ENCODE data around the gene CFD.
"Not testable (repeated sequence)": the region's sequence is repeated elsewhere in the genome, so short reads cannot be mapped to it uniquely, and the experiment has no call there.

Gene CFD

DNA sequence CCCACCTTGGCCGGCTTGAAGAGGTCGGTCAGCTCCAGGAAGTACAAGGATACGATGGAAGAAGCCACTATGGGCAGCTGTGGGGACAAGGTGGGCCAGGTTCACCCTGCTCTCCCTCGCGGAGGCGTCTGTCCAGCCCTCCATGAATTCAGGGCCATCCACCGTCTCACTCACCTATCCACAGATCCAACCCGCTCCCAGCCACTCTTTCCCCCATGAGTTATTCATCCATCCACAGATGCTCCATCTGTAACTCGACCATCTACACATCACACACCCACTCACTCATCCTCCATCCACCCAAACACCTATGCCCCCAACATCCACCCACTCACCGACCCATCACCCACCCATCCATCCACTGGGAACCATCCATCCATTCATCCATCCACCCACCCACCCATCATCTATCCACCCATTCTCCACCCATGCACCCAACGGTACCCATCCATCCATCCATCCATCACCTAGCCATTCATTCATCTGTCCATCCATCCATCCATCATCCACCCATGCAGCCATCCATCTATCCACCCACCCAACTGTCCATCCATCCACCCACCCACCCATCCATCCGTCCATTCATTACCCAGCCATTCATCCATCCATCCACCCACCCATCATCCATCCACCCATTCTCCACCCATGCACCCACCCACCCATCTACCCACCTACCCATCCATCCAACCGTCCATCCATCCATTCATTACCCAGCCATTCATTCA lies 43.5 kb upstream of the CFD start:
- Histone ChIP-seq H3K4me3 (ENCODE audit: insufficient read depth, low read length, poor library complexity, severe bottlenecking) (no peak overlapping the region), H3K36me3 (ENCODE audit: low read length) (no peaks in the 10 kb centered on the region; the same call in 1 of the 2 replicates), H3F3A (ENCODE audit: insufficient read depth) (peaks cover 9% of the 10 kb centered on the region), H3K79me2 (ENCODE audit: insufficient read depth, low read length) (no peaks in the 10 kb centered on the region), H4K20me1 (ENCODE audit: low read depth, low read length) (no peaks in the 10 kb centered on the region), H3K27me3 (ENCODE audit: low read length) (no peaks in the 10 kb centered on the region), H2AFZ (ENCODE audit: low read depth, low read length, severe bottlenecking) (no peak overlapping the region), H3K27ac (ENCODE audit: low read depth, low read length) (no peak overlapping the region), H3K9me2 (replicated peaks; ENCODE audit: insufficient read depth, low read length) (no peaks in the 10 kb centered on the region), H3K9ac (ENCODE audit: low read length) (no peak overlapping the region), H3K4me2 (ENCODE audit: low read depth, low read length, poor library complexity, severe bottlenecking) (no peak overlapping the region), H3K9me3 (ENCODE audit: insufficient read depth, low read length) (no peaks in the 10 kb centered on the region)
- no peak for TF ChIP-seq EZH2phosphoT487 (conservative IDR thresholded peaks at IDR 0.05; ENCODE audit: low read length)
- TF ChIP-seq, protein P1, sequence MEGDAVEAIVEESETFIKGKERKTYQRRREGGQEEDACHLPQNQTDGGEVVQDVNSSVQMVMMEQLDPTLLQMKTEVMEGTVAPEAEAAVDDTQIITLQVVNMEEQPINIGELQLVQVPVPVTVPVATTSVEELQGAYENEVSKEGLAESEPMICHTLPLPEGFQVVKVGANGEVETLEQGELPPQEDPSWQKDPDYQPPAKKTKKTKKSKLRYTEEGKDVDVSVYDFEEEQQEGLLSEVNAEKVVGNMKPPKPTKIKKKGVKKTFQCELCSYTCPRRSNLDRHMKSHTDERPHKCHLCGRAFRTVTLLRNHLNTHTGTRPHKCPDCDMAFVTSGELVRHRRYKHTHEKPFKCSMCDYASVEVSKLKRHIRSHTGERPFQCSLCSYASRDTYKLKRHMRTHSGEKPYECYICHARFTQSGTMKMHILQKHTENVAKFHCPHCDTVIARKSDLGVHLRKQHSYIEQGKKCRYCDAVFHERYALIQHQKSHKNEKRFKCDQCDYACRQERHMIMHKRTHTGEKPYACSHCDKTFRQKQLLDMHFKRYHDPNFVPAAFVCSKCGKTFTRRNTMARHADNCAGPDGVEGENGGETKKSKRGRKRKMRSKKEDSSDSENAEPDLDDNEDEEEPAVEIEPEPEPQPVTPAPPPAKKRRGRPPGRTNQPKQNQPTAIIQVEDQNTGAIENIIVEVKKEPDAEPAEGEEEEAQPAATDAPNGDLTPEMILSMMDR (IDR thresholded peaks at IDR 0.05; ENCODE audit: insufficient read depth, low read length, poor library complexity, severe bottlenecking), result no peak

DNA sequence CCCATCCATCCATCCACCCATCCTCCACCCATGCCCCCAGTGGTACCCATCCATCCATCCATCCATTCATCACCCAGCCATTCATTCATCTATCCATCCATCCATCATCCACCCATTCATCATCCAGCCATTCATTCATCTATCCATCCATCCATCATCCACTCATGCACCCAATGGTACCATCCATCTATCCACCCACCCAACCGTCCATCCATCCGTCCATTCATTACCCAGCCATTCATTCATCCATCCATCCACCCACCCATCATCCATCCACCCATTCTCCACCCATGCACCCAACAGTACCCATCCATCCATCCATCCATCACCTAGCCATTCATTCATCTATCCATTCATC lies 43.0 kb upstream of the CFD start:
- H3K4me2 ChIP-seq (ENCODE audit: low read depth, low read length, poor library complexity, severe bottlenecking), result no peak overlapping the region
- H3K9me3 ChIP-seq (ENCODE audit: insufficient read depth, low read length), result no peaks in the 10 kb centered on the region
- H3K9me2 ChIP-seq (replicated peaks; ENCODE audit: insufficient read depth, low read length), result no peaks in the 10 kb centered on the region
- H3K36me3 ChIP-seq (ENCODE audit: low read length), result no peaks in the 10 kb centered on the region; the same call in 1 of the 2 replicates
- H3K79me2 ChIP-seq (ENCODE audit: insufficient read depth, low read length), result no peaks in the 10 kb centered on the region
- H3F3A ChIP-seq (ENCODE audit: insufficient read depth), result peaks cover 4% of the 10 kb centered on the region
- no peak overlapping the region for H3K9ac ChIP-seq (ENCODE audit: low read length)
- no peak overlapping the region for H3K27ac ChIP-seq (ENCODE audit: low read depth, low read length)
- no peaks in the 10 kb centered on the region for H3K27me3 ChIP-seq (ENCODE audit: low read length)
- no peak for TF ChIP-seq EZH2phosphoT487 (conservative IDR thresholded peaks at IDR 0.05; ENCODE audit: low read length)
- no peak overlapping the region for H3K4me3 ChIP-seq (ENCODE audit: insufficient read depth, low read length, poor library complexity, severe bottlenecking)
- no peak overlapping the region for H2AFZ ChIP-seq (ENCODE audit: low read depth, low read length, severe bottlenecking)
- no peaks in the 10 kb centered on the region for H4K20me1 ChIP-seq (ENCODE audit: low read depth, low read length)

DNA sequence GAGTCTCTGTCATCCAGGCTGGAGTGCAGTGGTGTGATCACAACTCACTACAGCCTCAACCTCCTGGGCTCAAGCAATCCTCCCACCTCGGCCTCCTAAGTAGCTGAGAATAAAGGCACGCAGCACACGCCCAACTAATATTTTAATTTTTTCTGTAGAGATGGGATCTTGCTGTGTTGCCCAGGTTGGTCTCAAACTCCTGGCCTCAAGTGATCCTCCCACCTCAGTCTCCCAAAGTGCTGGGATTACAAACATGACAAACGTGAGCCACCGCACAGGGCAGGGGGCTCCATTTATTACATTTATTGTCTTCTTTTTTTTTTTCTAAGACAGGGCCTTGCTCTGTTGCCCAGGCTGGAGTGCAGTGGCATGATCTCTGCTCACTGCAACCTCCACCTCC lies 39.3 kb upstream of the CFD start:
- not testable (repeated sequence) for H2AFZ ChIP-seq (ENCODE audit: low read depth, low read length, severe bottlenecking); H3K9ac ChIP-seq (ENCODE audit: low read length); H3F3A ChIP-seq (ENCODE audit: insufficient read depth); H3K4me2 ChIP-seq (ENCODE audit: low read depth, low read length, poor library complexity, severe bottlenecking); H4K20me1 ChIP-seq (ENCODE audit: low read depth, low read length); H3K36me3 ChIP-seq (ENCODE audit: low read length); H3K4me3 ChIP-seq (ENCODE audit: insufficient read depth, low read length, poor library complexity, severe bottlenecking); H3K9me3 ChIP-seq (ENCODE audit: insufficient read depth, low read length); H3K27ac ChIP-seq (ENCODE audit: low read depth, low read length); H3K79me2 ChIP-seq (ENCODE audit: insufficient read depth, low read length); H3K27me3 ChIP-seq (ENCODE audit: low read length); H3K9me2 ChIP-seq (replicated peaks; ENCODE audit: insufficient read depth, low read length)

- H3K27ac ChIP-seq (ENCODE audit: low read depth, low read length), result no peak overlapping the region
- H4K20me1 ChIP-seq (ENCODE audit: low read depth, low read length), result no peaks in the 10 kb centered on the region
- no peak overlapping the region for H3K9ac ChIP-seq (ENCODE audit: low read length)
- no peaks in the 10 kb centered on the region for H3K9me2 ChIP-seq (replicated peaks; ENCODE audit: insufficient read depth, low read length)
- no peak overlapping the region for H3K4me2 ChIP-seq (ENCODE audit: low read depth, low read length, poor library complexity, severe bottlenecking)
- no peak overlapping the region for H2AFZ ChIP-seq (ENCODE audit: low read depth, low read length, severe bottlenecking)
- H3F3A ChIP-seq (ENCODE audit: insufficient read depth), result no peaks in the 10 kb centered on the region
- H3K27me3 ChIP-seq (ENCODE audit: low read length), result no peaks in the 10 kb centered on the region
- no peaks in the 10 kb centered on the region for H3K9me3 ChIP-seq (ENCODE audit: insufficient read depth, low read length)
- no peaks in the 10 kb centered on the region for H3K36me3 ChIP-seq (ENCODE audit: low read length)
- TF ChIP-seq, protein P1 (IDR thresholded peaks at IDR 0.05; ENCODE audit: insufficient read depth, low read length, poor library complexity, severe bottlenecking), result no peak
- TF ChIP-seq EZH2phosphoT487 (conservative IDR thresholded peaks at IDR 0.05; ENCODE audit: low read length), result no peak
- H3K4me3 ChIP-seq (ENCODE audit: insufficient read depth, low read length, poor library complexity, severe bottlenecking), result no peak overlapping the region
- no peaks in the 10 kb centered on the region for H3K79me2 ChIP-seq (ENCODE audit: insufficient read depth, low read length)
Measured at GRCh38 chr19:821231-821824, 38.1 kb upstream of the CFD start.
